SIG-M5 treated with dmso at 0.1 percent for 504 hours (cell line): ENCODE results near the gene CCDC24.
A peak's percentile ranks its signal among the peaks of the same experiment; 100 is the strongest.

Experiments used
- DNase-seq: peaks from one replicate; lab custom pipeline; 2025; ENCODE audit not compliant: unreplicated experiment; lab: John Stamatoyannopoulos, UW

Gene CCDC24

GRCh38 chr1:43963006-43963405 is 28.4 kb upstream of the CCDC24 start:
- DNase-seq: peak; percentile 19

- DNase-seq: no peak
Measured at GRCh38 chr1:43963890-43964289, 27.5 kb upstream of the CCDC24 start.

- DNase-seq: no peak
Measured at GRCh38 chr1:43965316-43965715, 26.1 kb upstream of the CCDC24 start.

GRCh38 chr1:43968348-43968948 is 23.0 kb upstream of the CCDC24 start:
- DNase-seq: peak; percentile 21

GRCh38 chr1:43969416-43969745 is 22.0 kb upstream of the CCDC24 start:
- no peak for DNase-seq

- DNase-seq: peak; percentile 97
Measured at GRCh38 chr1:43969746-43970466, 21.5 kb upstream of the CCDC24 start, which contains the start of gene DPH2. DPH2 (plus strand) TSS chr1:43970010; CDS start chr1:43970176, 166 bp downstream.

GRCh38 chr1:43970502-43970901 is 20.9 kb upstream of the CCDC24 start:
- no peak for DNase-seq

GRCh38 chr1:43970911-43971310 is 20.5 kb upstream of the CCDC24 start:
- DNase-seq: no peak

- DNase-seq: no peak
Measured at GRCh38 chr1:43971336-43971980, 19.9 kb upstream of the CCDC24 start.

- peak; percentile 41 for DNase-seq
Measured at GRCh38 chr1:43973981-43974442, 17.4 kb upstream of the CCDC24 start.

- DNase-seq: peak; percentile 92
Measured at GRCh38 chr1:43974443-43975248, 16.8 kb upstream of the CCDC24 start, which contains the start of gene ATP6V0B. ATP6V0B (plus strand) TSS chr1:43974960; CDS start chr1:43975041, 81 bp downstream.

GRCh38 chr1:43975249-43975961 is 16.0 kb upstream of the CCDC24 start:
- DNase-seq: peak; percentile 72

- no peak for DNase-seq
Measured at GRCh38 chr1:43976045-43976444, 15.4 kb upstream of the CCDC24 start.

- no peak for DNase-seq
Measured at GRCh38 chr1:43976890-43977289, 14.5 kb upstream of the CCDC24 start.

- DNase-seq: peak; percentile 4
Measured at GRCh38 chr1:43977376-43978263, 13.8 kb upstream of the CCDC24 start.

GRCh38 chr1:43978264-43978550 is 13.2 kb upstream of the CCDC24 start:
- DNase-seq: peak; percentile 10

- no peak for DNase-seq
Measured at GRCh38 chr1:43978551-43979260, 12.7 kb upstream of the CCDC24 start, which contains the start of gene B4GALT2. B4GALT2 (plus strand) TSS chr1:43979210; CDS start chr1:43981161, 1,951 bp downstream.

- no peak for DNase-seq
Measured at GRCh38 chr1:43979261-43979527, 12.2 kb upstream of the CCDC24 start.

- peak; percentile 16 for DNase-seq
Measured at GRCh38 chr1:43979528-43980254, 11.7 kb upstream of the CCDC24 start.
